ENCODE data around the gene KPNB1.

The KPNB1 gene

DNA sequence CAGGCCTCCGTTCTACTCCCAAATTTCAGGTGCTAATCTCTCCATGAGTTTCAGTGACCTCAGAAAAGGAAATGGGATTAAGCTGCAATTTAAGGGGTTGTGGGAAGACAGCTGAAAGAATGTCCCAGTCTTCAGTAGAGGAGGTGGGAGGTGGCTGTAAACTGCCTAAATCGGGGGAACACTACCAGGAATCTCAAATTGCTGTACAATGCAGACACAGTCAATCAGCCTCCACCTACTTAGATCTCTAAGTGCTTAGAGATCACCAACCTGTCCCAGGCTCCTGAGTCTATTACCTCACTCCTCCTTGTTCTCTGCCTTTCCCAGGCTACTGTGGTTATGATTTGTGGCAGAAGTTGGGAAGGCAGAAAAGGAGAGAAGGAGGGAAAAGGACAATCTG is 75.0 kb downstream of the KPNB1 start:
- H3K79me2 ChIP-seq (ENCODE audit: insufficient read depth, low read length) = no peaks in the 10 kb centered on the region

DNA sequence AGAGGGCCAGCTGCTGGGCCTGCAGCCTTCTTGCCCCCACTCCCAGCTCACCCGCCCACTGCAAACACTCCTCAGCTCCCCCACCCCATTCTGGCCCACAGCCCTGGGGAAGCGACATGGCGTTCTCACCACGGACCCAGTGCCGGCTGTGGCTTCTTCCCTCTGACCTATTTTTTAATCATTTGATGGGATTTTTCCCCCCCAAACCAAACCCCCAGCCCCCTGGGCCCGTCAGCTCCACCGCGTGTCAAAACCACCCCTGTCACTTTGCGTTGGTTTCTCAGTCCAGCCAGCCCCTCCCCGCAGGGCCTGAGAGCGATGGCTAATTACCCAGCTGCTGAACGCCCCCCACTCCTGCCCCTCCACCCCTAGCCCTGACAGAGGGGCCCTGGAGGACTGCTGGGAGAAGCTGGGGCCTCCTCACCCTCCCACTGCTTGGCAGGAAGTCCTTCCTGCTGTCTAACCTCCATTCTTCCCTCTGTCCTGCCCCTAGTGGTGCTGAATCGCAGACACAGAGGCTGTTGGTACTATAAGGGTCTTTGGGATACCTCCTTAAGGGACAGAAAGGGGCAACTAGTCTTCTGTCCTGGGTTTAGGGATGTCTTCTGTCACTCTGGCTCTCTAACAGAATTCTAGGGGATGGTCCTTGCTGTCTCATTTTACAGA is 75.9 kb downstream of the KPNB1 start:
- no peaks in the 10 kb centered on the region for H4K20me1 ChIP-seq (ENCODE audit: low read depth, low read length)
- TF ChIP-seq EZH2phosphoT487 (conservative IDR thresholded peaks at IDR 0.05; ENCODE audit: low read length) = no peak
- TF ChIP-seq, protein P1, sequence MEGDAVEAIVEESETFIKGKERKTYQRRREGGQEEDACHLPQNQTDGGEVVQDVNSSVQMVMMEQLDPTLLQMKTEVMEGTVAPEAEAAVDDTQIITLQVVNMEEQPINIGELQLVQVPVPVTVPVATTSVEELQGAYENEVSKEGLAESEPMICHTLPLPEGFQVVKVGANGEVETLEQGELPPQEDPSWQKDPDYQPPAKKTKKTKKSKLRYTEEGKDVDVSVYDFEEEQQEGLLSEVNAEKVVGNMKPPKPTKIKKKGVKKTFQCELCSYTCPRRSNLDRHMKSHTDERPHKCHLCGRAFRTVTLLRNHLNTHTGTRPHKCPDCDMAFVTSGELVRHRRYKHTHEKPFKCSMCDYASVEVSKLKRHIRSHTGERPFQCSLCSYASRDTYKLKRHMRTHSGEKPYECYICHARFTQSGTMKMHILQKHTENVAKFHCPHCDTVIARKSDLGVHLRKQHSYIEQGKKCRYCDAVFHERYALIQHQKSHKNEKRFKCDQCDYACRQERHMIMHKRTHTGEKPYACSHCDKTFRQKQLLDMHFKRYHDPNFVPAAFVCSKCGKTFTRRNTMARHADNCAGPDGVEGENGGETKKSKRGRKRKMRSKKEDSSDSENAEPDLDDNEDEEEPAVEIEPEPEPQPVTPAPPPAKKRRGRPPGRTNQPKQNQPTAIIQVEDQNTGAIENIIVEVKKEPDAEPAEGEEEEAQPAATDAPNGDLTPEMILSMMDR (IDR thresholded peaks at IDR 0.05; ENCODE audit: insufficient read depth, low read length, poor library complexity, severe bottlenecking) = no peak
- no peaks in the 10 kb centered on the region for H3F3A ChIP-seq (ENCODE audit: insufficient read depth)
- no peak overlapping the region for H2AFZ ChIP-seq (ENCODE audit: low read depth, low read length, severe bottlenecking)
- H3K79me2 ChIP-seq (ENCODE audit: insufficient read depth, low read length) = no peaks in the 10 kb centered on the region
- no peak overlapping the region for H3K4me3 ChIP-seq (ENCODE audit: insufficient read depth, low read length, poor library complexity, severe bottlenecking)
- no peaks in the 10 kb centered on the region for H3K36me3 ChIP-seq (ENCODE audit: low read length)
- H3K9me3 ChIP-seq (ENCODE audit: insufficient read depth, low read length) = no peaks in the 10 kb centered on the region
- H3K9me2 ChIP-seq (replicated peaks; ENCODE audit: insufficient read depth, low read length) = no peaks in the 10 kb centered on the region
- no peaks in the 10 kb centered on the region for H3K27me3 ChIP-seq (ENCODE audit: low read length)
- H3K27ac ChIP-seq (ENCODE audit: low read depth, low read length) = no peak overlapping the region
- no peak overlapping the region for H3K9ac ChIP-seq (ENCODE audit: low read length)
- H3K4me2 ChIP-seq (ENCODE audit: low read depth, low read length, poor library complexity, severe bottlenecking) = no peak overlapping the region

More for the DNA sequence above, 75.0 kb downstream of the KPNB1 start:
- H3K4me2 ChIP-seq (ENCODE audit: low read depth, low read length, poor library complexity, severe bottlenecking) = no peak overlapping the region
- no peaks in the 10 kb centered on the region for H3K9me2 ChIP-seq (replicated peaks; ENCODE audit: insufficient read depth, low read length)
- no peaks in the 10 kb centered on the region for H4K20me1 ChIP-seq (ENCODE audit: low read depth, low read length)
- H3K9ac ChIP-seq (ENCODE audit: low read length) = no peak overlapping the region
- no peaks in the 10 kb centered on the region for H3F3A ChIP-seq (ENCODE audit: insufficient read depth)
- H3K4me3 ChIP-seq (ENCODE audit: insufficient read depth, low read length, poor library complexity, severe bottlenecking) = no peak overlapping the region
- no peaks in the 10 kb centered on the region for H3K27me3 ChIP-seq (ENCODE audit: low read length)
- no peak for TF ChIP-seq EZH2phosphoT487 (conservative IDR thresholded peaks at IDR 0.05; ENCODE audit: low read length)
- TF ChIP-seq, protein P1 (IDR thresholded peaks at IDR 0.05; ENCODE audit: insufficient read depth, low read length, poor library complexity, severe bottlenecking) = no peak
- H3K27ac ChIP-seq (ENCODE audit: low read depth, low read length) = no peak overlapping the region
- H3K9me3 ChIP-seq (ENCODE audit: insufficient read depth, low read length) = no peaks in the 10 kb centered on the region
- H3K36me3 ChIP-seq (ENCODE audit: low read length) = no peaks in the 10 kb centered on the region
- no peak overlapping the region for H2AFZ ChIP-seq (ENCODE audit: low read depth, low read length, severe bottlenecking)

DNA sequence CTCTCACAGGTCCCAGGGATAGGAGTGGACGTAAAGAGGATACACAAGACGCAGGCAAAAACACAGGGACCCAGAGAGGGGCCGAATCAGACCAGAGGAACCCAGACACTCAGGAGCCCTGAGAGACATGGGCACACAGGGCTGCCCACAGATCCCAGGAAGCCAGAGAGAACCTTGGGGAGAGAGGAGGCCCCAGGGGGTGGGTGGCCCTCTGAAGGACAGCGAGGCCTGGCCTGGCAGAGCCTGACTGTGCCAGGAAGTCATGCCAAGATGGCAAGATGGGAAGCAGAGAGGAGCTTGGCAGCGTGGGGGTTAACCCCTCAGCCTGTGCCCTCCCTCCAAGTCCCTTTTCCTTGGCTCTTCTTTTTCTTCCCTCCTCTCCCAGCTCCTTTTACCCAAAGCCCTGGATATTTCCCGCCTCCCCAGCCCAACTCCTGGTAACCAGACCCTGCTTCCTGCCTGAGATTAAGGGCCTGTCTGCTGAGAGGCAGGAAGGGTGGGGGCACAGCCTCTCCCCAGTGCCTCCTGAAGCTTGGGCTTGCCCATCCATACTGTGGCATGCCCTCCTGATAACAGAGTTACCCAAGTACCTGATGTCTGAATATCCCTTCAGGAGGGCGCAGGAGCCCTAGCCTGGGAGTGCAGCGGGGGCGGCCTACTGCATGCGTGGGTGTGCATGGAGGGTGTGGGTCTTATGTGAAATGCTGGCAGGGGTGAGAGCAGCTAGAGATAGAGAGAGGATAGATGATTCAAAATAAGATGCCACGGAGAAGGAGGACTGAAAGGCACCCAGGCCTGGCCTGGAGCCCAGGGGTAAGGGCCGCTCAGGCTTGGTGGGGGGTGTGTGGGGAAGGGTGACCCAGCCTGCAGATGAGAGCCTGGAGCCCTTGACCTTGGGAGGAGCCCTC is 77.3 kb downstream of the KPNB1 start:
- Histone ChIP-seq H3K4me3 (ENCODE audit: insufficient read depth, low read length, poor library complexity, severe bottlenecking) (no peak overlapping the region), H3F3A (ENCODE audit: insufficient read depth) (no peaks in the 10 kb centered on the region), H3K27me3 (ENCODE audit: low read length) (no peaks in the 10 kb centered on the region), H3K4me2 (ENCODE audit: low read depth, low read length, poor library complexity, severe bottlenecking) (no peak overlapping the region), H3K9me2 (replicated peaks; ENCODE audit: insufficient read depth, low read length) (no peaks in the 10 kb centered on the region), H3K36me3 (ENCODE audit: low read length) (no peaks in the 10 kb centered on the region), H3K9me3 (ENCODE audit: insufficient read depth, low read length) (no peaks in the 10 kb centered on the region), H4K20me1 (ENCODE audit: low read depth, low read length) (no peaks in the 10 kb centered on the region), H3K79me2 (ENCODE audit: insufficient read depth, low read length) (no peaks in the 10 kb centered on the region), H2AFZ (ENCODE audit: low read depth, low read length, severe bottlenecking) (no peak overlapping the region), H3K9ac (ENCODE audit: low read length) (no peak overlapping the region), H3K27ac (ENCODE audit: low read depth, low read length) (no peak overlapping the region)
- TF ChIP-seq, protein P1 (IDR thresholded peaks at IDR 0.05; ENCODE audit: insufficient read depth, low read length, poor library complexity, severe bottlenecking) = no peak
- no peak for TF ChIP-seq EZH2phosphoT487 (conservative IDR thresholded peaks at IDR 0.05; ENCODE audit: low read length)

Data from SU-DHL-6 (cell line).